GM21526 (cell line): Measurements from ENCODE around the gene CRYGD.
"Not testable (repeated sequence)": the region's sequence is repeated elsewhere in the genome, so short reads cannot be mapped to it uniquely, and the experiment has no call there.

Source experiments
- ATAC-seq: cut with Tn5 transposase; IDR thresholded peaks from one replicate; pipeline ENCODE4 v1.9.1; 2021; ENCODE audit warnings: moderate library complexity; ENCODE audit not compliant: unreplicated experiment, low FRiP score

The CRYGD gene

GRCh38 chr2:208124013-208124715, at the start of gene CRYGD:
Gene CRYGD, minus strand, starts transcription at chr2:208124524. Its CDS starts 51 bp downstream, at chr2:208124473.
- ATAC-seq, result not testable (repeated sequence)

- no peak for ATAC-seq
These were observed 47.8 kb upstream of the CRYGD start for GRCh38 chr2:208172125-208172524.

DNA sequence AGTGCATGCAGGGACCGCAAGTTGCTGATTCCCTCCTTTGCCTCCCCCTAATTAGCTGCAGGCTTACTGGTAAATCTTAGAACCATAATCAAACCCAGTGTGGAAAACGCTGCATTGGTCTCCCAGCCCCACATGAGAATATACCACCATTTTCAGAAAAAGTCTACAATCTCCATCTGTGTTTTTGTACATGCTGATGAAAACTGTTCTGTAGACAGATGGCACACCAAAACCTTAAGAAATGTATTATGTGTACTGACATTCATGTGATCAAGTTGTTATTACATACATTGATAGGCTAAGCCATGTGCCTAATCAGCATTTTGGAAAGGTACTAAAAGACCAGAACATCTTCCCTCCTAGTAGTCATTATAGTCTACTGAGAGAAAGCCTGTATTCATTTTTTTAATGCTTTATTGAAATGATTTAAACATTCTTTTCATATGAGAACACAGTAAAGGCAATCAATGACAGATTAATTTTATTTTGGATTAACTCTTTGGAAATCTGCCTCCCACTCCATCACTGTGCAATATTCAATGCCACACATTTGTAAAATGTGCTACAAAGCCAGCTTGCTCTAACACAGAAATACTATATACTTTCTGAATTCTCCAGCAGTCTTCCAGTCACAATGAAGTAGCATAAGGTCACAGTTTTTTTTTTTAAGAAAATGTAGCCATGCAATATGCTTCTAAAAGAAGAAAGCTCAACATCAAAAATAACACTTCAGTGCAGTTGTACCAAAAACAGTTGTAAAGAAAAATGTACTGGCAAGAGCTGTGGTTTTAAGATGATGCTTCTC, 40.8 kb upstream of the CRYGD start:
- no peak for ATAC-seq

DNA sequence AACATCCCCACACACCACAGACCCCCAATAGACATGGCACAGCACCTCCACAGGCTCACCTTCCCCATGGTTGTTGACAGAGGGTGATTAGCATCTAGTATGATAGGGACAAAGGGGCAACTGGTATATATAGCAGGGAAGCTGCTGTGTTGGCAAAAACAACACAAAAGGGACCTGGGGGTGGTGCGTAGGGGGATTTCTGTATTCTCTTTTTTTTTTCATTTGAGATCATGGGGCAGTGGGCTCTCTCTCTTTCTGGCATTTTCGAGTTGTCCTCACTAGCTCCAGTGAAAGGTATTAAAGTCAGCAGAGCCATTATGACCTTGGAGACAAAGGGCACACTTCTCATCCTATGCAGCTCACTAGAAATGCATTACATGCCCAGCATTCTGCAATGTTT, 39.2 kb upstream of the CRYGD start, which contains the start of gene CRYGA:
Gene CRYGA, minus strand, starts transcription at position 101 of the 400 bp plus-strand sequence. Its CDS starts 33 bp downstream, at position 68.
- ATAC-seq, result no peak

DNA sequence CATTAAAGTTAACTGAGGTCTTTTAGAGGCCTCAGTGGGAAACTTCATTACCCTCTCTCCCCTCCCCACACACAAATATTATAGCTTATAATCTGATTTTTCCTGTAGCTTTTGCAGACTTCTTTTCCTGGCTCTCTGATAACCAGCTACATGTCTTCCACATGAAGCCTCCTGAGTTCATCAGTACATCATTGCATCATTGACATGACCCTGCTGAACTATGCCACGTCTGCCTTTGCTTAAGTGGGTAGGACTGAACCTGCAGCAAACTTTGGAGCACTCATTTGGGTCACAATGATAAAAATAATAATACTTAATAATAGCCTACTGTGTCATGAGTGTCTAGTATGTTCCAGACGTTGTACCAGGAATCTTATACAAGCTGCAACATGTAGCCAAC, 32.1 kb upstream of the CRYGD start:
- no peak for ATAC-seq

DNA sequence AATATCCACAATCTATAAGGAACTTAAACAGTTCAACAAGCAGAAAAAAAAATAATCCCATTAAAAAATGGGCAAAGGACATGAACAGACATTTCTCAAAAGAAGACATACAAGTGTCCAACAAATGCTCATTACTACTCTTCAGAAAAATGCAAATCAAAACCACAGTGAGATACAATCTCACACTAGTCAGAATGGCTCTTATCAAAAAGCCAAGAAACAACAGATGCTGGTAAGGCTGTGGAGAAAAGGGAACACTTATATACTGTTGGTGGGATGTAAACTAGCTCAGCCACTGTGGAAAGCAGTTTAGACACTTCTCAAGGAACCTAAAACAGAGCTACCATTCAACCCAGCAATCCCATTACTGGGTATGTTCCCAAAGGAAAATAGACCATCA, 28.8 kb upstream of the CRYGD start:
- no peak for ATAC-seq

GRCh38 chr2:208150956-208151355, 26.6 kb upstream of the CRYGD start:
- ATAC-seq, result no peak

- no peak for ATAC-seq
These were observed 25.8 kb upstream of the CRYGD start for GRCh38 chr2:208150094-208150493.

DNA sequence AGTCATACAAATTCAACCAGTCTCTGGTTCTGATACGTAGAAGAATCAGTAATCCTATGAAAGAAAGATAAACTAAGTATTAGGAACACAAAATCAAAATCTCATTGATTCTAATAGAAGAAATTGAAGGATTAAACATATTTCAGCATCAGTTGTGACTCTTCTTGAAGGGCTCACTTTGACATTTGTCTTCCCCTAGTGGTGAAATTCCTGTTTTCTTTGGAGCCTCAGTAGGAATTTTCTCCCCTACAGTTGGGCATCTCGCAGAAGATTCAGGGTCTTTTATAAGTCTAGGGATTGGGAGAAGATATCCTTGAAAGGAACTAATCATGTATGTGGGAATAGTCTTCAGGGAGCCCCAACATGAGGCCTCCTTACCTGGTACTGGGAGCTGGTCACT, 24.5 kb upstream of the CRYGD start:
- no peak for ATAC-seq

DNA sequence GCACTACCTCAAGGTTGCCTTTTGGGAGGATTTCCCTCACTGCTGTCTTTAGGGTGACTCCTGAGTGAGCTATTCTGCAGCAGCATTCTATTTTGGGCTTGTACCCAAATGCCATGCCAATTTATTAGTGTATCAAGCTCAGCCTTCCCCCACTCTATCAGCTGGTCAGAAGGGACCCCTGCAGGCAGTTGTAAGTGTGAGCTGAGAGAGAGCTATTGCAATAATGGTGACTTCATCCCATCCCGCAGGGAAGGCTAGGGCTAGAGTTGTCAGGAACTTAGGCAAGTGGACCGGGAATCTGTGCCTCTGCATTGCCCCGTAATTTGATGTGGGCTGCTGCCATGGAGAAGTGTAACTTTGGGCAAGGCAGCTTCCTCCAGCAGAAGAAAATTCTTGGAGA, 23.4 kb upstream of the CRYGD start:
- ATAC-seq, result no peak

- no peak for ATAC-seq
These were observed 22.7 kb upstream of the CRYGD start for GRCh38 chr2:208147008-208147407.

DNA sequence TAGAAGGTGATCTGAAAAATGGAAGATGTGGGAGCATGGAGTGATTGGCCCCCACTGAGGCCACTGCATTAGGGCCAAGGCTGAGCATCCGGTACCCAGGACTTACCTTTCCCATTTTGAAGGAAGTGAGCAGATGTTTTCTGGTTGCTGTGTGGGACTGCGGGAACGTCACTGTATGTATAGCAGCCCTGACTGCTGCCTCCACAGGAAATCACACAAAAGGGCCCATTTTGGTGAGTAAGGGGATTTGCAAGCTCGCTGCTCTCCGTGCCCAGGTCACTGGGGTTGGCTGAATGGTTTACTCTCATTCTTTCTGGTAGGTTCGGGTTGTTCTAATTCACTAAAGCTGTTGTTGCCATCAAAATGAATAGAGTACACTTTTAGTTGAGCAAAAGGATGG, 21.7 kb upstream of the CRYGD start, which contains the start of gene CRYGB:
Gene CRYGB, minus strand, starts transcription at position 153 of the 400 bp plus-strand sequence. Its CDS starts 38 bp downstream, at position 115.
- ATAC-seq, result no peak

- no peak for ATAC-seq
These were observed 18.8 kb upstream of the CRYGD start for GRCh38 chr2:208142925-208143799.

DNA sequence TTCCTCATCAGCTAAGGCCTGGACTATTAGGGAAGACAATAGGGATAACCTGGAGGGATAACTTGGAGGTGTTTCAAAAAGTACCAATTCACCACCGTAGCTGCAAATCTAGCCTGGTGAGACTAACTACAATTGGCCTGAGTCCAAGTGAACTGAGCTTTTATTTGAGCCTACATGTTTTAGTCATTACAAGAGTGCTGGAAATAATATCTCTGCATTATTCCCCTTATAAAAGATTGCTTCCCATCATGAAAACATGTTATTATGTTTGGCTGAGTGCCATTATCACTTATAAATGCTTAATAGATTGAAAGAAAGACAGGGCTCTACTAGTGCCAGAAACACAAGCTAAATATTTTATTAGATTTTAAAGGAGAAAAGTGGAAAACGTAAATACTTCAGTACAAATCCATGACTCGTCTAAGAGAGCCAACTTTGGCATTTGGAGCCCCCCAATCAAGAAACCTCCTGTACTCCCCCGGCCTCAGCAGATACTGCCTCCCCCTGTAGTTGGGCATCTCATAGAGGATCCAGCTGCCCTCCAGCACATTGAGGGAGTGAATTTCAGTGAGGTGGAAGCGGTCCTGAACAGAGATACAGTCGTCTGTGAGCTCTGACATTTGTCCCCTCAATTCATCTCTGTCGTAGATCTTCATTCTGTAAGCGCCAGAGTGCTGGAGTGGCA, 18.1 kb upstream of the CRYGD start:
- ATAC-seq, result no peak

DNA sequence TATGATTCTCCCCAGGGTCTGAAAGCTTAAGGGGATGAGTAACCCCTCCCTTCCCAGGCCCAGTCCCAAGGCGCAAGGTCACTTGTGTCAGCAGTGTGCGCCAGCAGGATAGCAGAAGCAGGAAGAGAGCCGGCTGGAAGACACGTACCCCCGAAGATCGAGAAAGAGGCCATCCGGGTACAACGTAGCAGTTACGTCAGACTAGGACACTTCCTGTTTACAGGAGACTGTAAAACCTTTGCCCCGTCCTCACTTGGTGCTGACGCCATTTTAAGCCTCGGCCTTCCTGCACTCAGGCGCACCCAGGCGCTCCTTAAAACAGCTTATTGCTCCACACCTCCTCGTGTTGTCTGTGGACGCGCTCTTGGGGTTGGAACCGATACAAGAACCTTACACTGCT, 15.1 kb upstream of the CRYGD start:
- no peak for ATAC-seq

DNA sequence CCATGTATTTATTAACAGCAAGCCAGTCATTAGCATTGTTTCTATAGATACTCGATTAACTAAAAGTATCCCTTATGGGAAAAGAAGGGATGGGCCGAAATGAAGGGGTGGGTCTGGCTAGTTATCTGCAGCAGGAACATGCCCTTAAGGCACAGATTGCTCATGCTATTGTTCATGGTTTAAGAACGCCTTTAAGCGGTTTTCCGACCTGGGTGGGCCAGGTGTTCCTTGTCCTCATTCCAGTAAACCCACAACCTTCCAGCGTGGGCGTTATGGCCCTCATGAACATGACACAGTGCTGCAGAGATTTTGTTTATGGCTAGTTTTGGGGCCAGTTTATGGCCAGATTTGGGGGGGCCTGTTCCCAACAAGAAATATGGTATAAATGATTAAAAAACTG, 14.0 kb upstream of the CRYGD start:
- ATAC-seq, result not testable (repeated sequence)

DNA sequence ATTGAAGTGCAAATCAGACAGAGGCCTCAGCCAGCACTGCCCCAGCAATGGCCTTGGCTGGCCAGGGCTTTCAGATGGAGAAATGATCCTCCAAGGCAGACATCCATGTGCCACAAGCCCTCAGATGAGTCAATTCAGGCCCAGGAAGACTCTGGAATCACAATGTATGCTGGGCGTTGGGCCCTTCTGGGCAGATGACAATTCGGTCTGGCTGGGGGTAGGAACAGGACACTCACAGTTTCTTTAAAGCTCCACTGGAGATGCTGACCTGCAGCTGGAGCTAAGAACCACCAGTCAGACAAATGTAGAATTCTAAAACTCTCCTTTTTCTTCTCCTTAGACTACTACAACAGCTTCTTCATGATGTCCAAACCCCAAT, 12.4 kb upstream of the CRYGD start:
- ATAC-seq, result no peak

GRCh38 chr2:208135794-208136715, 11.7 kb upstream of the CRYGD start:
- no peak for ATAC-seq

DNA sequence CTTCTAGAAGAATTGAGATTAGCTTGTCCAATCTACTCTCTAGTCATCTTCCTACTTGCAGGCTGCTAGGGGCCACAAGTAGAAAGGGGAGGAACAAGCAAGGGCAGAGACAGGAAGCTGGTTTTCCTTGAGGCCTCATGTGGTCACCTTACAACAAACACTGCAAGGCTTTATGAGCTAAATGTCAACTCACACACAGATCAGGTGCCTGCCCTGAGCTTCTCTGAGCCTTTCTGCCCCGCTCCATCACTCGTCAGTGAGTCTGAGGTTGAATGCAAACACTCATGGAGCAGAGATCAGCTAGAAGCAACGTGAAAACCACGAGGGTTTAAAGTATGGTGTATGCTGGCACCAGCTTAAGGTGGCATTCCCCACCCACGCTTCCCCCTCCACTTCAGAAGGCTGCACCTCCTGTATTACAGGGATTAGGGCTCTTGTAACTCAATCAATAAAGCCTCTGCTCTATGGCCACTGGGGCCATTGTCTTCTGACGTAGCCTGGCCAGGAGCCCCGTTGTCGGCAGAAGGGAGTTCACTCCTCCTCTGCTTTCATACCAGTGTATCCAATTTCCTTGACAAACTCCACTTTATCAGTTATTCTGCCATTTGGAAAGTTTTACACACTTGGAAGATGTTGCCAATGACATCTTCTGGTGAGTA, 10.7 kb upstream of the CRYGD start:
- no peak for ATAC-seq
